ENCODE results near the gene NELL1. TPM values are rescaled to one million over a fixed set of nuclear protein-coding genes. Genes with fewer than 3 reads are reported as not detected.

The NELL1 gene
- total RNA-seq, 3 donors from 2014 or later (not counting 1 experiment from before 2014, with no cell fraction given), result not detected

DNA sequence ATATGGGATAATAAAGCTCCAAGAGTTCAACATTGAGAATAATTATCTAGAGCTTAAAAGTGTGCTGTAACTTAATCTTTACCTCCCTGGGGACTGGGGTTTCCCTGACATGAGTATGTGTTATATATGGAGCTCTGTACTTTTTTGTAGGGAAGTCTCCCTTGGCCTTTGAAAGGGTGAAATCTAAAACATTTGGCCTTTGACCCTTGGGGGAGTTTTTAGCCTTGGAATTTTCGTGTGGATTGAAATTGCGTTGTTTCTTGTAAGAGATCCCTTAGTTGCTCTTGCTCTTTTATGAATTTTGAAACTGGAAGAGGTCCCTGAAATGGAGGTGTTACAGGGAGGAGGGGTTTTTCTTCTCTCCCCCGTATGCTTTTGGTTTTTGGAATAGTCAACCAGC, 450.0 kb downstream of the NELL1 start:
- no peak for ATAC-seq
- H3K4me1 Mint-ChIP-seq, result no peaks in the 10 kb centered on the region
- no peaks in the 10 kb centered on the region for H3K4me1 ChIP-seq (ENCODE audit: control insufficient read depth, insufficient read depth, low read length)
- no peak overlapping the region for H3K4me3 ChIP-seq (ENCODE audit: low read length)
- intact Hi-C loops (cut with micrococcal nuclease), result no loop called here
- H3K27ac Mint-ChIP-seq, result no peak overlapping the region
- TF ChIP-seq, protein P1, sequence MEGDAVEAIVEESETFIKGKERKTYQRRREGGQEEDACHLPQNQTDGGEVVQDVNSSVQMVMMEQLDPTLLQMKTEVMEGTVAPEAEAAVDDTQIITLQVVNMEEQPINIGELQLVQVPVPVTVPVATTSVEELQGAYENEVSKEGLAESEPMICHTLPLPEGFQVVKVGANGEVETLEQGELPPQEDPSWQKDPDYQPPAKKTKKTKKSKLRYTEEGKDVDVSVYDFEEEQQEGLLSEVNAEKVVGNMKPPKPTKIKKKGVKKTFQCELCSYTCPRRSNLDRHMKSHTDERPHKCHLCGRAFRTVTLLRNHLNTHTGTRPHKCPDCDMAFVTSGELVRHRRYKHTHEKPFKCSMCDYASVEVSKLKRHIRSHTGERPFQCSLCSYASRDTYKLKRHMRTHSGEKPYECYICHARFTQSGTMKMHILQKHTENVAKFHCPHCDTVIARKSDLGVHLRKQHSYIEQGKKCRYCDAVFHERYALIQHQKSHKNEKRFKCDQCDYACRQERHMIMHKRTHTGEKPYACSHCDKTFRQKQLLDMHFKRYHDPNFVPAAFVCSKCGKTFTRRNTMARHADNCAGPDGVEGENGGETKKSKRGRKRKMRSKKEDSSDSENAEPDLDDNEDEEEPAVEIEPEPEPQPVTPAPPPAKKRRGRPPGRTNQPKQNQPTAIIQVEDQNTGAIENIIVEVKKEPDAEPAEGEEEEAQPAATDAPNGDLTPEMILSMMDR (IDR thresholded peaks at IDR 0.05), result no peak
- no peaks in the 10 kb centered on the region for H3K36me3 Mint-ChIP-seq
- WGBS (ENCODE audit: insufficient coverage), result 51% methylated on average over 2 of the region's 3 CpGs
- no peaks in the 10 kb centered on the region for H3K36me3 ChIP-seq (ENCODE audit: control insufficient read depth, insufficient read depth, low read length)
- no peaks in the 10 kb centered on the region for H3K27me3 Mint-ChIP-seq (ENCODE audit: low read depth in 2 of 2)
- no peak overlapping the region for H3K4me3 Mint-ChIP-seq
- DNase-seq, result no peak
- H3K9me3 Mint-ChIP-seq, result peaks cover 8 to 18% of the 10 kb centered on the region in 2 donors
- no peaks in the 10 kb centered on the region for H3K9me3 ChIP-seq (ENCODE audit: control insufficient read depth, insufficient read depth, low read length)
- no peaks in the 10 kb centered on the region for H3K27me3 ChIP-seq (ENCODE audit: control insufficient read depth, insufficient read depth, low read length)
- H3K27ac ChIP-seq (ENCODE audit: low read length), result no peak overlapping the region

GRCh38 chr11:21121991-21122390, 452.6 kb downstream of the NELL1 start:
- WGBS (ENCODE audit: insufficient coverage), result 86% methylated on average over 1 of the region's 1 CpG
- no peak overlapping the region for H3K27ac Mint-ChIP-seq
- H3K9me3 ChIP-seq (ENCODE audit: control insufficient read depth, insufficient read depth, low read length), result no peaks in the 10 kb centered on the region
- H3K4me3 ChIP-seq (ENCODE audit: low read length), result no peak overlapping the region
- H3K27me3 ChIP-seq (ENCODE audit: control insufficient read depth, insufficient read depth, low read length), result no peaks in the 10 kb centered on the region
- H3K4me3 Mint-ChIP-seq, result no peak overlapping the region
- H3K27me3 Mint-ChIP-seq (ENCODE audit: low read depth in 2 of 2), result no peaks in the 10 kb centered on the region
- no peaks in the 10 kb centered on the region for H3K36me3 Mint-ChIP-seq
- TF ChIP-seq, protein P1 (IDR thresholded peaks at IDR 0.05), result no peak
- intact Hi-C loops (cut with micrococcal nuclease), result no loop called here
- no peak for ATAC-seq
- no peak overlapping the region for H3K27ac ChIP-seq (ENCODE audit: low read length)
- H3K4me1 ChIP-seq (ENCODE audit: control insufficient read depth, insufficient read depth, low read length), result no peaks in the 10 kb centered on the region
- DNase-seq, result no peak
- H3K4me1 Mint-ChIP-seq, result no peaks in the 10 kb centered on the region
- H3K9me3 Mint-ChIP-seq, result peaks cover 3 to 8% of the 10 kb centered on the region in 2 donors
- no peaks in the 10 kb centered on the region for H3K36me3 ChIP-seq (ENCODE audit: control insufficient read depth, insufficient read depth, low read length)

- H3K4me3 Mint-ChIP-seq, result no peak overlapping the region
- no peak overlapping the region for H3K27ac Mint-ChIP-seq
- H3K27me3 ChIP-seq (ENCODE audit: control insufficient read depth, insufficient read depth, low read length), result no peaks in the 10 kb centered on the region
Observed at GRCh38 chr11:21122523-21122922, 453.1 kb downstream of the NELL1 start.

More at GRCh38 chr11:21122523-21122922, 453.1 kb downstream of the NELL1 start:
- Mint-ChIP-seq H3K4me1 (no peaks in the 10 kb centered on the region), H3K36me3 (no peaks in the 10 kb centered on the region), H3K9me3 (peaks cover 5 to 11% of the 10 kb centered on the region in 2 donors), H3K27me3 (ENCODE audit: low read depth in 2 of 2) (no peaks in the 10 kb centered on the region)
- Histone ChIP-seq H3K27ac (ENCODE audit: low read length) (no peak overlapping the region), H3K9me3 (ENCODE audit: control insufficient read depth, insufficient read depth, low read length) (no peaks in the 10 kb centered on the region), H3K4me1 (ENCODE audit: control insufficient read depth, insufficient read depth, low read length) (no peaks in the 10 kb centered on the region), H3K36me3 (ENCODE audit: control insufficient read depth, insufficient read depth, low read length) (no peaks in the 10 kb centered on the region), H3K4me3 (ENCODE audit: low read length) (no peak overlapping the region)
- no peak for ATAC-seq
- WGBS (ENCODE audit: insufficient coverage), result no CpG with 5 or more reads among the region's 3 CpGs
- TF ChIP-seq, protein P1 (IDR thresholded peaks at IDR 0.05), result no peak
- intact Hi-C loops (cut with micrococcal nuclease), result no loop called here
- no peak for DNase-seq

Measured in natural killer cell (primary cell).